ENCODE measurements around the gene HDLBP. TPM values are rescaled to one million over a fixed set of nuclear protein-coding genes. Genes with fewer than 3 reads are reported as not detected.

The HDLBP gene
- polyA plus RNA-seq, 3 donors, result 50.4 to 73.1 (median 69.9) TPM

DNA sequence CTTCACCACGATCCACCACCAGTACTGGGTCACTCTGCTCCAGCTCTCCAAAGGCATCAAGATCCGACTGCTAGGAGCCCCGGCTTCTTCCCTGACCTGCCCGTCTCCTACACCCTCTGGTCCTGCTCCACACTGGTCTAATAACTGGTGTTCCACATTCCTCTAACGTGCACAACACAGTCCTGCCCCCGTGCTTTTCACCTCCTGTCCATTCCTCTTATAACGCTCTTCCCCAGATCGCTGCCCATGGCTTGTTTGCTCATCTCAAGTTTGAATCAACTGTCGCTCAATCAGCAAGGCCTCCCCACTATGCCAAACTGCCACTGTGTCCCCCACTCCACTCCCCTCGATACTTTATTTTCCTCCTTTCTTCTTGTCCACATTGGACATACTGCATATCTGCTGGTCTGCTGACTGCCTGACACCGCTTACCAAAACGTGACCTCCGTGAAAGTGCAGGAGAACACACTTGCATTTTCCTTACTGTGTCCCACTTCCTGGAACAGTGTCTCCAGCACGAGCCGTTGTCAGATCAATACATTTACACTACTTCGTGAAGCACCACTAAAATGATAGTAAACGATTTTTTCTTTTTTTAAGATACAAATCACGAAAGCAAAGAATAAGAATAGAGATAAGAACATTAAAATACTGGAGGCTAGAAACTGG, 6.5 kb downstream of the HDLBP start:
- Mint-ChIP-seq H3K27ac (peak overlapping the region in 6 of 7 donors; percentile 31 to 88 (median 70)), H3K27me3 (ENCODE audit: low read depth in 3 of 3) (peaks cover 0 to 4% (median 0%) of the 10 kb centered on the region in 3 donors), H3K9me3 (no peaks in the 10 kb centered on the region), H3K4me1 (peaks cover 45% of the 10 kb centered on the region), H3K36me3 (peaks cover 10 to 29% of the 10 kb centered on the region in 2 donors), H3K4me3 (no peak overlapping the region)
- H3K27me3 ChIP-seq (ENCODE audit: control insufficient read depth in 2 of 2, insufficient read depth in 2 of 2, low read length in 2 of 2), result no peaks in the 10 kb centered on the region
- H3K4me3 ChIP-seq (replicated peaks in 1 of 3; ENCODE audit: low read depth in 2 of 3, low read length in 3 of 3), result no peak overlapping the region
- peak overlapping the region; percentile 36 for H3K4me2 ChIP-seq (replicated peaks; ENCODE audit: extremely low read depth, low read length, poor library complexity, severe bottlenecking)
- no peak overlapping the region for H3K9ac ChIP-seq (ENCODE audit: insufficient read depth, low read length, poor library complexity, severe bottlenecking)
- peak overlapping the region in 1 of 2 donors; percentile 70 for H3K27ac ChIP-seq (ENCODE audit: low read depth in 1 of 2, low read length in 2 of 2)
- TF ChIP-seq CTCF (IDR thresholded peaks at IDR 0.05), result no peak
- no peak for DNase-seq
- intact Hi-C loops (cut with micrococcal nuclease), result no loop called here
- H3K9me3 ChIP-seq (replicated peaks in 1 of 2; ENCODE audit: control insufficient read depth in 1 of 2, insufficient read depth in 1 of 2, low read length in 2 of 2), result no peaks in the 10 kb centered on the region
- H3K36me3 ChIP-seq (replicated peaks in 1 of 2; ENCODE audit: control insufficient read depth in 1 of 2, insufficient read depth in 2 of 2, low read length in 2 of 2), result peaks cover 0 to 15% of the 10 kb centered on the region in 2 donors
- peaks cover 99% of the 10 kb centered on the region for H4K20me1 ChIP-seq (ENCODE audit: insufficient read depth, low read length)
- peaks cover 24 to 26% of the 10 kb centered on the region in 2 donors for H3K4me1 ChIP-seq (ENCODE audit: control insufficient read depth in 1 of 2, insufficient read depth in 2 of 2, low read length in 2 of 2)
- WGBS (ENCODE audit: insufficient coverage), result 98% methylated on average over 13 of the region's 18 CpGs
- peaks cover 100% of the 10 kb centered on the region for H3K79me2 ChIP-seq (ENCODE audit: insufficient read depth, low read length)
- H2AFZ ChIP-seq (ENCODE audit: insufficient read depth, low read depth, low read length, poor library complexity, severe bottlenecking), result peak overlapping the region; percentile 34

DNA sequence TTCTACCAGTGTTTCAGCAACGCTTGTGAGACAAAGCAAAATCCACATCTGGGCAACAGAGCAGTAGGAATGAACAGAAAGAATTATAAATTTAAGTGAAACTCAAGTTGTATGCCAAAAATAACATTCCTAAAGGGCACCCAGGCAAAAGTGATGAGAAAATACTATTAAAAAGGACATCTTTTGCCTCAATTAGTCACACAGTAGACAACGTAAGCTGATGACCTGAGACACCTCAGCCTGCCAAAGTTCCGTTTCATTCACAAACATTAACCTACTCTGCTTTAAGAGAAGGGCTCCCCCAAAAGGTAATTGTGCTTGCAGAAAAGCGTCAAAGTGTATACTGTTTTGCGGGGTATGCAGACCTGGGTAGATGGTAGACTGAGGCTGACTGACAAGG, 7.2 kb downstream of the HDLBP start:
- Histone ChIP-seq H3K27me3 (ENCODE audit: control insufficient read depth in 2 of 2, insufficient read depth in 2 of 2, low read length in 2 of 2) (no peaks in the 10 kb centered on the region), H4K20me1 (ENCODE audit: insufficient read depth, low read length) (peaks cover 99% of the 10 kb centered on the region), H3K4me1 (ENCODE audit: control insufficient read depth in 1 of 2, insufficient read depth in 2 of 2, low read length in 2 of 2) (peaks cover 17 to 19% of the 10 kb centered on the region in 2 donors), H2AFZ (ENCODE audit: insufficient read depth, low read depth, low read length, poor library complexity, severe bottlenecking) (no peak overlapping the region), H3K79me2 (ENCODE audit: insufficient read depth, low read length) (peaks cover 100% of the 10 kb centered on the region), H3K4me2 (replicated peaks; ENCODE audit: extremely low read depth, low read length, poor library complexity, severe bottlenecking) (no peak overlapping the region), H3K27ac (ENCODE audit: low read depth in 1 of 2, low read length in 2 of 2) (no peak overlapping the region), H3K9me3 (replicated peaks in 1 of 2; ENCODE audit: control insufficient read depth in 1 of 2, insufficient read depth in 1 of 2, low read length in 2 of 2) (no peaks in the 10 kb centered on the region), H3K4me3 (replicated peaks in 1 of 3; ENCODE audit: low read depth in 2 of 3, low read length in 3 of 3) (no peak overlapping the region), H3K36me3 (replicated peaks in 1 of 2; ENCODE audit: control insufficient read depth in 1 of 2, insufficient read depth in 2 of 2, low read length in 2 of 2) (peaks cover 0 to 15% of the 10 kb centered on the region in 2 donors), H3K9ac (ENCODE audit: insufficient read depth, low read length, poor library complexity, severe bottlenecking) (no peak overlapping the region)
- DNase-seq, result no peak
- WGBS (ENCODE audit: insufficient coverage), result no CpG with 5 or more reads among the region's 5 CpGs
- Mint-ChIP-seq H3K4me3 (no peak overlapping the region), H3K9me3 (no peaks in the 10 kb centered on the region), H3K36me3 (peaks cover 10 to 29% of the 10 kb centered on the region in 2 donors), H3K4me1 (peaks cover 43% of the 10 kb centered on the region), H3K27ac (no peak overlapping the region), H3K27me3 (ENCODE audit: low read depth in 3 of 3) (peaks cover 0 to 4% (median 0%) of the 10 kb centered on the region in 3 donors)
- intact Hi-C loops (cut with micrococcal nuclease), result no loop called here
- no peak for TF ChIP-seq CTCF (IDR thresholded peaks at IDR 0.05)
